ENCODE measurements around the gene CA10.

DNA sequence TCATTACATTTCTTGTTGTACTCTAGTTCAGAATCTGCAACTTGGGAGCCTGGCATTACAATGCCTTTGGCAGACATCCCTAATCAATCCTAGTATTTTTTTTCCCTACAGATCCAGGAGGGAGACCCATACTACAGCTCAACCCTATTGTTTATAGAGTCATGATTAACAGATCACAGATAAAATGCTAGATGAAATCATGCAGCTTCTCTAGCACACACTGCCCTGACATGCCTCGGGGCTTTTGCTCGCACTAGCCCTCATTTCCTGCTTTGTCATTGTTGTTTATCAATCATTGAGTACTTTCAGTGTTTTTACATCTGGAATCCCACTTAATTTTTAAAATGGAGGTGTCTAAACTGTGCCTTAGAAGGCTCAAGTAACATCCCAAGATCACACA, 412.5 kb downstream of the CA10 start:
- no peak for TF ChIP-seq POLR2AphosphoS5 (IDR thresholded peaks at IDR 0.05)
- TF ChIP-seq, protein P1, sequence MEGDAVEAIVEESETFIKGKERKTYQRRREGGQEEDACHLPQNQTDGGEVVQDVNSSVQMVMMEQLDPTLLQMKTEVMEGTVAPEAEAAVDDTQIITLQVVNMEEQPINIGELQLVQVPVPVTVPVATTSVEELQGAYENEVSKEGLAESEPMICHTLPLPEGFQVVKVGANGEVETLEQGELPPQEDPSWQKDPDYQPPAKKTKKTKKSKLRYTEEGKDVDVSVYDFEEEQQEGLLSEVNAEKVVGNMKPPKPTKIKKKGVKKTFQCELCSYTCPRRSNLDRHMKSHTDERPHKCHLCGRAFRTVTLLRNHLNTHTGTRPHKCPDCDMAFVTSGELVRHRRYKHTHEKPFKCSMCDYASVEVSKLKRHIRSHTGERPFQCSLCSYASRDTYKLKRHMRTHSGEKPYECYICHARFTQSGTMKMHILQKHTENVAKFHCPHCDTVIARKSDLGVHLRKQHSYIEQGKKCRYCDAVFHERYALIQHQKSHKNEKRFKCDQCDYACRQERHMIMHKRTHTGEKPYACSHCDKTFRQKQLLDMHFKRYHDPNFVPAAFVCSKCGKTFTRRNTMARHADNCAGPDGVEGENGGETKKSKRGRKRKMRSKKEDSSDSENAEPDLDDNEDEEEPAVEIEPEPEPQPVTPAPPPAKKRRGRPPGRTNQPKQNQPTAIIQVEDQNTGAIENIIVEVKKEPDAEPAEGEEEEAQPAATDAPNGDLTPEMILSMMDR (IDR thresholded peaks at IDR 0.05), result no peak
- no peak for TF ChIP-seq POLR2A (IDR thresholded peaks at IDR 0.05)
